Activated T-helper 2 cell treated with anti-CD3 and anti-CD28 coated beads, Interferon-gamma antibody, Interleukin-2, Interleukin-4, amounts not matched to agents 10 μg/mL and 5 μg/mL and 100 μg/mL, durations not matched to agents 14 hours and 24 hours and 36 hours (primary cell): ENCODE measurements around the gene TDP2. TPM values are rescaled to one million over a fixed set of nuclear protein-coding genes. Genes with fewer than 3 reads are reported as not detected.

ENCODE experiments used
- DNase-seq: peaks from one replicate; pipeline ENCODE4 v3.0.0; 2021; ENCODE audit warnings: low spot score
- H3K27ac Mint-ChIP-seq: one replicate; pipeline ENCODE4 v1.8.0; 2021; ENCODE audit warnings: mixed read lengths
- H3K27me3 Mint-ChIP-seq: one replicate; pipeline ENCODE4 v1.8.0; 2021; ENCODE audit warnings: low read depth, mixed read lengths
- H3K36me3 Mint-ChIP-seq: one replicate; pipeline ENCODE4 v1.8.0; 2021; ENCODE audit warnings: low read depth, mixed read lengths
- H3K4me1 Mint-ChIP-seq: one replicate; pipeline ENCODE4 v1.8.0; 2021; ENCODE audit warnings: low read depth, mixed read lengths
- H3K4me3 Mint-ChIP-seq: one replicate; pipeline ENCODE4 v1.8.0; 2021; ENCODE audit warnings: low read depth, mild to moderate bottlenecking, moderate library complexity, mixed read lengths
- H3K9me3 Mint-ChIP-seq: one replicate; pipeline ENCODE4 v1.8.0; 2021; ENCODE audit warnings: mixed read lengths
- intact Hi-C: fragments of 100-400 bp; cut with micrococcal nuclease; formaldehyde crosslinking; loops from one replicate; pipeline ENCODE4 v1.15.1; 2023
- total RNA-seq: library from RNA; stranded (reverse); gene quantifications from 2 replicates; pipeline ENCODE4 v1.2.3, GENCODE V29; 2022

The TDP2 gene
- total RNA-seq, 1 donor from 2014 or later, result 45.6 TPM

- no peak overlapping the region for H3K4me3 Mint-ChIP-seq
- H3K27ac Mint-ChIP-seq, result no peak overlapping the region
- DNase-seq, result no peak
- H3K9me3 Mint-ChIP-seq, result no peaks in the 10 kb centered on the region
- H3K27me3 Mint-ChIP-seq, result peaks cover 43% of the 10 kb centered on the region
- intact Hi-C loops, result no loop called here
- H3K4me1 Mint-ChIP-seq, result no peaks in the 10 kb centered on the region
- no peaks in the 10 kb centered on the region for H3K36me3 Mint-ChIP-seq
Measured at GRCh38 chr6:24631671-24632070, 35.0 kb downstream of the TDP2 start.

GRCh38 chr6:24630856-24631505 is 35.7 kb downstream of the TDP2 start:
- Mint-ChIP-seq H3K27me3 (peaks cover 40% of the 10 kb centered on the region), H3K4me3 (no peak overlapping the region), H3K27ac (no peak overlapping the region), H3K4me1 (no peaks in the 10 kb centered on the region), H3K9me3 (no peaks in the 10 kb centered on the region), H3K36me3 (no peaks in the 10 kb centered on the region)
- intact Hi-C loops, result no loop called here
- DNase-seq, result no peak

- no peak overlapping the region for H3K4me3 Mint-ChIP-seq
- intact Hi-C loops, result no loop called here
- no peak overlapping the region for H3K27ac Mint-ChIP-seq
- no peaks in the 10 kb centered on the region for H3K4me1 Mint-ChIP-seq
- no peaks in the 10 kb centered on the region for H3K9me3 Mint-ChIP-seq
- DNase-seq, result no peak
- peaks cover 11% of the 10 kb centered on the region for H3K27me3 Mint-ChIP-seq
- no peaks in the 10 kb centered on the region for H3K36me3 Mint-ChIP-seq
Measured at GRCh38 chr6:24621626-24622289, 44.9 kb downstream of the TDP2 start.

- Mint-ChIP-seq H3K4me1 (no peaks in the 10 kb centered on the region), H3K4me3 (no peak overlapping the region), H3K27me3 (peaks cover 8% of the 10 kb centered on the region), H3K9me3 (no peaks in the 10 kb centered on the region), H3K36me3 (no peaks in the 10 kb centered on the region), H3K27ac (no peak overlapping the region)
- no peak for DNase-seq
- intact Hi-C loops, result no loop called here
Measured at GRCh38 chr6:24620637-24621036, 46.1 kb downstream of the TDP2 start.

GRCh38 chr6:24619661-24620060 is 47.0 kb downstream of the TDP2 start:
- Mint-ChIP-seq H3K36me3 (no peaks in the 10 kb centered on the region), H3K27me3 (peaks cover 9% of the 10 kb centered on the region), H3K27ac (no peak overlapping the region), H3K9me3 (no peaks in the 10 kb centered on the region), H3K4me3 (no peak overlapping the region), H3K4me1 (no peaks in the 10 kb centered on the region)
- DNase-seq, result no peak
- intact Hi-C loops, result no loop called here

- DNase-seq, result no peak
- Mint-ChIP-seq H3K4me3 (no peak overlapping the region), H3K36me3 (no peaks in the 10 kb centered on the region), H3K4me1 (no peaks in the 10 kb centered on the region), H3K9me3 (no peaks in the 10 kb centered on the region), H3K27ac (no peak overlapping the region), H3K27me3 (peaks cover 12% of the 10 kb centered on the region)
- intact Hi-C loops, result no loop called here
Measured at GRCh38 chr6:24614648-24615047, 52.1 kb downstream of the TDP2 start.

GRCh38 chr6:24614043-24614420 is 52.7 kb downstream of the TDP2 start:
- no peaks in the 10 kb centered on the region for H3K4me1 Mint-ChIP-seq
- no peaks in the 10 kb centered on the region for H3K9me3 Mint-ChIP-seq
- no peaks in the 10 kb centered on the region for H3K36me3 Mint-ChIP-seq
- no peak overlapping the region for H3K4me3 Mint-ChIP-seq
- intact Hi-C loops, result no loop called here
- H3K27ac Mint-ChIP-seq, result no peak overlapping the region
- H3K27me3 Mint-ChIP-seq, result peaks cover 12% of the 10 kb centered on the region
- no peak for DNase-seq

GRCh38 chr6:24613361-24614042 is 53.2 kb downstream of the TDP2 start:
- H3K4me1 Mint-ChIP-seq, result no peaks in the 10 kb centered on the region
- intact Hi-C loops, result no loop called here

GRCh38 chr6:24610672-24611071 is 56.0 kb downstream of the TDP2 start:
- intact Hi-C loops, result no loop called here
- H3K4me1 Mint-ChIP-seq, result no peaks in the 10 kb centered on the region
- peaks cover 10% of the 10 kb centered on the region for H3K27me3 Mint-ChIP-seq

More at GRCh38 chr6:24613361-24614042, 53.2 kb downstream of the TDP2 start:
- Mint-ChIP-seq H3K27ac (no peak overlapping the region), H3K36me3 (no peaks in the 10 kb centered on the region), H3K27me3 (peaks cover 12% of the 10 kb centered on the region), H3K9me3 (no peaks in the 10 kb centered on the region), H3K4me3 (no peak overlapping the region)
- DNase-seq, result no peak

GRCh38 chr6:24607310-24608105 is 59.2 kb downstream of the TDP2 start:
- Mint-ChIP-seq H3K4me1 (no peaks in the 10 kb centered on the region), H3K9me3 (no peaks in the 10 kb centered on the region), H3K36me3 (no peaks in the 10 kb centered on the region), H3K4me3 (no peak overlapping the region), H3K27me3 (no peaks in the 10 kb centered on the region), H3K27ac (no peak overlapping the region)
- intact Hi-C loops, result no loop called here
- DNase-seq, result no peak

More at GRCh38 chr6:24610672-24611071, 56.0 kb downstream of the TDP2 start:
- Mint-ChIP-seq H3K36me3 (no peaks in the 10 kb centered on the region), H3K27ac (no peak overlapping the region), H3K9me3 (no peaks in the 10 kb centered on the region), H3K4me3 (no peak overlapping the region)
- no peak for DNase-seq

- H3K27ac Mint-ChIP-seq, result no peak overlapping the region
- H3K9me3 Mint-ChIP-seq, result no peaks in the 10 kb centered on the region
- no peaks in the 10 kb centered on the region for H3K4me1 Mint-ChIP-seq
- H3K36me3 Mint-ChIP-seq, result no peaks in the 10 kb centered on the region
- DNase-seq, result no peak
- no peaks in the 10 kb centered on the region for H3K27me3 Mint-ChIP-seq
- no peak overlapping the region for H3K4me3 Mint-ChIP-seq
- intact Hi-C loops, result no loop called here
Measured at GRCh38 chr6:24606200-24606930, 60.3 kb downstream of the TDP2 start.

GRCh38 chr6:24603241-24603640 is 63.5 kb downstream of the TDP2 start:
- Mint-ChIP-seq H3K27me3 (peaks cover 1% of the 10 kb centered on the region), H3K36me3 (no peaks in the 10 kb centered on the region), H3K27ac (no peak overlapping the region), H3K4me3 (no peak overlapping the region), H3K4me1 (no peaks in the 10 kb centered on the region), H3K9me3 (no peaks in the 10 kb centered on the region)
- DNase-seq, result no peak
- intact Hi-C loops, result no loop called here
